Mesendoderm (in vitro differentiated cells): ENCODE measurements around the gene ZNF207.

Source experiments
- DNase-seq: peaks from one replicate; pipeline ENCODE4 v3.0.0; 2013
- H2AK5ac ChIP-seq: 2 replicates; pipeline ENCODE4 v1.6.1; 2013; ENCODE audit warnings: low read length, inconsistent platforms
- H2BK120ac ChIP-seq: 2 replicates; pipeline ENCODE4 v1.6.1; 2013; ENCODE audit warnings: low read depth, mild to moderate bottlenecking, low read length, moderate library complexity, mixed read lengths
- H2BK15ac ChIP-seq: replicated peaks from 2 replicates; pipeline ENCODE4 v1.6.1; 2013; ENCODE audit warnings: low read depth, mild to moderate bottlenecking, moderate library complexity
- H2BK5ac ChIP-seq: 2 replicates; pipeline ENCODE4 v1.6.1; 2013; ENCODE audit warnings: low read length, inconsistent platforms
- H3K18ac ChIP-seq: 2 replicates; pipeline ENCODE4 v1.6.1; 2013; ENCODE audit warnings: mild to moderate bottlenecking, low read length, mixed read lengths
- H3K23ac ChIP-seq: one replicate; pipeline ENCODE4 v1.6.1; 2013; ENCODE audit warnings: low read length
- H3K27ac ChIP-seq: 2 replicates; pipeline ENCODE4 v1.5.1; 2013; ENCODE audit warnings: low read depth, mild to moderate bottlenecking, inconsistent platforms, low read length, moderate library complexity
- H3K27me3 ChIP-seq: 2 replicates; pipeline ENCODE4 v1.6.1; 2013; ENCODE audit warnings: low read length, control low read depth, mild to moderate bottlenecking, inconsistent platforms; ENCODE audit not compliant: insufficient read depth, poor library complexity
- H3K36me3 ChIP-seq: 2 replicates; pipeline ENCODE4 v1.6.1; 2013; ENCODE audit warnings: low read length, inconsistent platforms; ENCODE audit not compliant: control insufficient read depth, insufficient read depth
- H3K4ac ChIP-seq: one replicate; pipeline ENCODE4 v1.6.1; 2013; ENCODE audit warnings: low read depth, mild to moderate bottlenecking, low read length, moderate library complexity
- H3K4me1 ChIP-seq: 2 replicates; pipeline ENCODE4 v1.6.1; 2013; ENCODE audit warnings: low read depth, low read length, inconsistent platforms; ENCODE audit not compliant: control insufficient read depth
- H3K4me2 ChIP-seq: 2 replicates; pipeline ENCODE4 v1.6.1; 2013; ENCODE audit warnings: low read length
- H3K4me3 ChIP-seq: 2 replicates; pipeline ENCODE4 v1.5.1; 2013; ENCODE audit warnings: mild to moderate bottlenecking, low read length
- H3K56ac ChIP-seq: one replicate; pipeline ENCODE4 v1.6.1; 2013; ENCODE audit warnings: low read length
- H3K79me1 ChIP-seq: 2 replicates; pipeline ENCODE4 v1.6.1; 2013; ENCODE audit warnings: low read length, inconsistent platforms
- H3K79me2 ChIP-seq: 2 replicates; pipeline ENCODE4 v1.6.1; 2013; ENCODE audit warnings: mild to moderate bottlenecking, low read length; ENCODE audit not compliant: control insufficient read depth, insufficient read depth
- H3K9ac ChIP-seq: 2 replicates; pipeline ENCODE4 v1.6.1; 2013; ENCODE audit warnings: low read length, inconsistent platforms
- H4K5ac ChIP-seq: one replicate; pipeline ENCODE4 v1.6.1; 2013; ENCODE audit warnings: low read length
- H4K8ac ChIP-seq: one replicate; pipeline ENCODE4 v1.6.1; 2013; ENCODE audit warnings: low read depth, mild to moderate bottlenecking, control low read depth, low read length, moderate library complexity
- WGBS: extraction: QIAGEN DNeasy Blood & Tissue Kit; methylation state at CpG from one replicate; pipeline ENCODE4 v1.1.7; 2013; ENCODE audit warnings: low lambda C conversion rate, missing lambda C conversion rate; ENCODE audit not compliant: insufficient coverage; ENCODE audit errors: extremely low coverage; 5-methylcytosine and 5-hydroxymethylcytosine counted together

Gene ZNF207

GRCh38 chr17:32327911-32328310 lies 22.0 kb upstream of the ZNF207 start:
- Histone ChIP-seq H3K4me3 (no peak overlapping the region), H3K79me1 (no peaks in the 10 kb centered on the region), H3K23ac (no peak overlapping the region), H3K4me1 (no peaks in the 10 kb centered on the region), H3K79me2 (no peaks in the 10 kb centered on the region), H4K8ac (no peak overlapping the region), H2BK15ac (no peak overlapping the region), H2AK5ac (no peak overlapping the region), H3K36me3 (no peaks in the 10 kb centered on the region), H3K56ac (no peak overlapping the region), H4K5ac (no peak overlapping the region), H3K9ac (no peak overlapping the region), H3K4me2 (no peak overlapping the region), H3K27me3 (no peaks in the 10 kb centered on the region), H2BK5ac (no peak overlapping the region), H3K27ac (no peak overlapping the region), H2BK120ac (no peak overlapping the region), H3K18ac (no peak overlapping the region), H3K4ac (no peak overlapping the region)
- no CpG with 5 or more reads among the region's 1 CpG for WGBS
- no peak for DNase-seq

- DNase-seq, result no peak
- H3K4ac ChIP-seq, result no peak overlapping the region
- H3K18ac ChIP-seq, result no peak overlapping the region
- no peak overlapping the region for H2BK15ac ChIP-seq
- no peak overlapping the region for H2AK5ac ChIP-seq
- no peak overlapping the region for H4K5ac ChIP-seq
- H3K36me3 ChIP-seq, result peaks cover 2% of the 10 kb centered on the region
- H3K27me3 ChIP-seq, result no peaks in the 10 kb centered on the region
- H2BK120ac ChIP-seq, result no peak overlapping the region
- H3K9ac ChIP-seq, result no peak overlapping the region
- no peaks in the 10 kb centered on the region for H3K4me1 ChIP-seq
- H3K79me1 ChIP-seq, result no peaks in the 10 kb centered on the region
- no peak overlapping the region for H4K8ac ChIP-seq
- H3K56ac ChIP-seq, result no peak overlapping the region
- WGBS, result no CpG with 5 or more reads among the region's 3 CpGs
- no peak overlapping the region for H3K27ac ChIP-seq
- no peaks in the 10 kb centered on the region for H3K79me2 ChIP-seq
- H2BK5ac ChIP-seq, result no peak overlapping the region
- no peak overlapping the region for H3K23ac ChIP-seq
- H3K4me2 ChIP-seq, result no peak overlapping the region
- H3K4me3 ChIP-seq, result no peak overlapping the region
Measured at GRCh38 chr17:32330147-32330546, 19.8 kb upstream of the ZNF207 start.

GRCh38 chr17:32331243-32332040 lies 18.5 kb upstream of the ZNF207 start:
- WGBS, result no CpG with 5 or more reads among the region's 3 CpGs

GRCh38 chr17:32333187-32333586 lies 16.8 kb upstream of the ZNF207 start:
- H3K27me3 ChIP-seq, result no peaks in the 10 kb centered on the region
- no peak overlapping the region for H4K5ac ChIP-seq
- no peak for DNase-seq
- no peak overlapping the region for H3K27ac ChIP-seq
- no peak overlapping the region for H3K9ac ChIP-seq
- no peak overlapping the region for H3K4ac ChIP-seq
- WGBS, result no CpG with 5 or more reads among the region's 2 CpGs
- no peaks in the 10 kb centered on the region for H3K79me2 ChIP-seq
- H2BK120ac ChIP-seq, result no peak overlapping the region
- no peak overlapping the region for H2AK5ac ChIP-seq
- H3K36me3 ChIP-seq, result peaks cover 2% of the 10 kb centered on the region
- H3K56ac ChIP-seq, result no peak overlapping the region
- no peak overlapping the region for H3K18ac ChIP-seq
- H3K4me3 ChIP-seq, result no peak overlapping the region
- H3K4me2 ChIP-seq, result no peak overlapping the region
- no peak overlapping the region for H2BK5ac ChIP-seq
- H3K23ac ChIP-seq, result no peak overlapping the region
- no peak overlapping the region for H4K8ac ChIP-seq
- no peaks in the 10 kb centered on the region for H3K4me1 ChIP-seq
- H3K79me1 ChIP-seq, result no peaks in the 10 kb centered on the region
- H2BK15ac ChIP-seq, result no peak overlapping the region

More at GRCh38 chr17:32331243-32332040, 18.5 kb upstream of the ZNF207 start:
- Histone ChIP-seq H3K79me1 (no peaks in the 10 kb centered on the region), H4K8ac (no peak overlapping the region), H3K23ac (no peak overlapping the region), H3K27me3 (no peaks in the 10 kb centered on the region), H3K4me1 (no peaks in the 10 kb centered on the region), H2BK15ac (no peak overlapping the region), H3K79me2 (no peaks in the 10 kb centered on the region), H2BK5ac (no peak overlapping the region), H2BK120ac (no peak overlapping the region), H3K4me2 (no peak overlapping the region), H3K4ac (no peak overlapping the region), H4K5ac (no peak overlapping the region), H3K56ac (no peak overlapping the region), H3K4me3 (no peak overlapping the region), H2AK5ac (no peak overlapping the region), H3K9ac (no peak overlapping the region), H3K27ac (no peak overlapping the region), H3K18ac (no peak overlapping the region), H3K36me3 (peaks cover 2% of the 10 kb centered on the region)
- DNase-seq, result no peak

GRCh38 chr17:32335046-32335445 lies 14.9 kb upstream of the ZNF207 start:
- no peak for DNase-seq
- Histone ChIP-seq H3K18ac (no peak overlapping the region), H3K36me3 (peaks cover 2% of the 10 kb centered on the region), H4K8ac (no peak overlapping the region), H3K27ac (no peak overlapping the region), H3K79me2 (no peaks in the 10 kb centered on the region), H3K4me2 (no peak overlapping the region), H3K9ac (no peak overlapping the region), H2BK15ac (no peak overlapping the region), H3K4ac (no peak overlapping the region), H2BK5ac (no peak overlapping the region), H2BK120ac (no peak overlapping the region), H3K79me1 (no peaks in the 10 kb centered on the region), H3K4me1 (no peaks in the 10 kb centered on the region), H3K23ac (no peak overlapping the region), H4K5ac (no peak overlapping the region), H3K27me3 (no peaks in the 10 kb centered on the region), H3K4me3 (no peak overlapping the region), H3K56ac (no peak overlapping the region), H2AK5ac (no peak overlapping the region)

DNA sequence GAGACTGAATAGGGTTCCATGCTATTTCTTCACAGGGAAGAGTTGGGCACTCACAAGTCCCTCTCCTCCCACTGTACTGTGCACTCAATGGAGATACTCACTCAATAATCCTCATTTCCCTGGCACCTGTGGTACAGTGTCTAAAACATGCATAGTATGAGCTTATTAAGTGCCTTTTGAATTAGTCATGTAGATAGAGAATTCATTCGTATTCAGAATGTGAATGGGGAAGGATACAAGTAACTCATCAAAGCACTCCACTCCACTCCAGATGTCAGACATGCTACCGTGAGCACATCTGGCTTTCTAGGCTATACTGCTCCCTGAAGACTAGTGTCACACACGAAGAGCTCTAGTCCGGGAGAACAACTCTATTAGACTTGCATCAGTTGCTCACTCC lies 14.3 kb upstream of the ZNF207 start:
- Histone ChIP-seq H2BK120ac (no peak overlapping the region), H4K8ac (no peak overlapping the region), H2BK15ac (no peak overlapping the region), H3K4me2 (no peak overlapping the region), H2AK5ac (no peak overlapping the region), H2BK5ac (no peak overlapping the region), H4K5ac (no peak overlapping the region), H3K36me3 (peaks cover 2% of the 10 kb centered on the region), H3K4ac (no peak overlapping the region), H3K56ac (no peak overlapping the region), H3K18ac (no peak overlapping the region), H3K79me1 (no peaks in the 10 kb centered on the region), H3K27ac (no peak overlapping the region), H3K79me2 (no peaks in the 10 kb centered on the region), H3K27me3 (no peaks in the 10 kb centered on the region), H3K9ac (no peak overlapping the region), H3K23ac (no peak overlapping the region), H3K4me1 (no peaks in the 10 kb centered on the region), H3K4me3 (no peak overlapping the region)
- no CpG with 5 or more reads among the region's 4 CpGs for WGBS
- no peak for DNase-seq
